HepG2 (cell line): ENCODE results near the gene CKMT2.

Source experiments
- NCOA2 ChIP-seq: sonication (generic); formaldehyde crosslinking; IDR thresholded peaks from 2 replicates; pipeline ENCODE4 v1.8.0; 2022; ENCODE audit warnings: inconsistent platforms
- RFX5 ChIP-seq: IDR thresholded peaks from 2 replicates; pipeline ENCODE4 v1.6.1; 2011; ENCODE audit warnings: low read depth, low read length, improper control_type of control experiment
- TF ChIP-seq, protein P1 (sequence below): sonication (generic); formaldehyde crosslinking; IDR thresholded peaks from 2 replicates; pipeline ENCODE4 v1.8.1; 2023; ENCODE audit warnings: mild to moderate bottlenecking, missing genetic modification reagents

DNA sequence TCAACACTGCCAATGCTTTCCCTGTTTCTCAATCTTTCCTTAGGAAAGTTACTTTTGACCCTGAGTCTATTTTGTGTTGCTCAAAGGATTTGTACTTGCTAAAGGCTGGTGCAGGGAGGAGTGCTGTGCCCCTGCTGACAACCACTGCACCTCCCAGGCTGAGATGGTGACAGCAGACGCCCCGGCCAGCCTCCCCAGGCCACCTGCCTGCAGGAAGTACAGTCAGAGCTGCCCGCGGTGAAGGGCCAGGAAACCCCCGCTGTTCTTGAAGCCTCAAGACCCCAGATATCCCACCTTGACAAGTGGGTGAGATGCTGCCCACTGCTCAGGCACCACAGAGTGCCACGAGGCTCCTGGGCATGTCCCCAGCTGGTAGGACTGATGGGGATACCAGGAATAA is 44.2 kb upstream of the CKMT2 start:
- no peak for TF ChIP-seq RFX5
- TF ChIP-seq, protein P1, sequence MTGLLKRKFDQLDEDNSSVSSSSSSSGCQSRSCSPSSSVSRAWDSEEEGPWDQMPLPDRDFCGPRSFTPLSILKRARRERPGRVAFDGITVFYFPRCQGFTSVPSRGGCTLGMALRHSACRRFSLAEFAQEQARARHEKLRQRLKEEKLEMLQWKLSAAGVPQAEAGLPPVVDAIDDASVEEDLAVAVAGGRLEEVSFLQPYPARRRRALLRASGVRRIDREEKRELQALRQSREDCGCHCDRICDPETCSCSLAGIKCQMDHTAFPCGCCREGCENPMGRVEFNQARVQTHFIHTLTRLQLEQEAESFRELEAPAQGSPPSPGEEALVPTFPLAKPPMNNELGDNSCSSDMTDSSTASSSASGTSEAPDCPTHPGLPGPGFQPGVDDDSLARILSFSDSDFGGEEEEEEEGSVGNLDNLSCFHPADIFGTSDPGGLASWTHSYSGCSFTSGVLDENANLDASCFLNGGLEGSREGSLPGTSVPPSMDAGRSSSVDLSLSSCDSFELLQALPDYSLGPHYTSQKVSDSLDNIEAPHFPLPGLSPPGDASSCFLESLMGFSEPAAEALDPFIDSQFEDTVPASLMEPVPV (CRISPR knock-in tag): no peak
- no peak for TF ChIP-seq NCOA2 (CRISPR knock-in tag)
